ENCODE results near the gene SYS1.

Gene SYS1

DNA sequence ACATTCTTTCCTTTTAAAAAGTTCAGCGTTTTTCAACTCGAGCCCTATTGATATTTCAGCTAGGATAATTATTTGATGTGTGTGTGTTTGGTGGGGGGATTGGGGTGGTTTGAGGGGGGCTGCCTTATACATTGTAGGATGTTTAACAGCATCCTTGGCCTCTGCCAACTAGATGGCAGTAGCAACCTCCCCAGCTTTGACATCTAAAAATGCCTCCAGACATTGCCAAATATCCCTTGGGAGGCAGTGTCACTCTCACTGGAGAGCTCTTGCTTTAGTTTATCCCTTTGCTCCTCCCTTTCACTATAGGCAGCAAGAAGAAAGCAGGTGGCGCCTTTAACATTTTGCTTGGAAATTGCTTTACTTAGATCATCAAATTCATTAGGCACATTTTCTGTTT lies 29.8 kb downstream of the SYS1 start:
- DNase-seq = no peak

- no peak for DNase-seq
Measured at GRCh38 chr20:45394221-45395113, 31.5 kb downstream of the SYS1 start.

DNA sequence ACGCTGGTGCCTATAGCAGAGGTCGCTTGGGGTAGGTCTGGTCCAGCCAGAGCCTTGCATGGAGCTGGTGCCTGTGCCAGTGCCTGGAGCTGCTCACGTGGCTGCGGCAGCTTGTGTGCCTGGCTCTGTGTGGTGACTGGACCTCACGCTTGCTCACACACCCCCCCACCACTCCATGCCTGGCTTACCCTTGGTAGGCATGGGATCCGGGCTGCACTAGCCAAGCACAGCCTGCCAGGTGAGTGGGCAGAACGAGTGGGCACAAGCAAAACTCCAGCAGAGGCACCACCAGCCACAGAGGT lies 32.1 kb downstream of the SYS1 start:
- DNase-seq = no peak

- no peak for DNase-seq
Measured at GRCh38 chr20:45399018-45399417, 36.1 kb downstream of the SYS1 start.

DNA sequence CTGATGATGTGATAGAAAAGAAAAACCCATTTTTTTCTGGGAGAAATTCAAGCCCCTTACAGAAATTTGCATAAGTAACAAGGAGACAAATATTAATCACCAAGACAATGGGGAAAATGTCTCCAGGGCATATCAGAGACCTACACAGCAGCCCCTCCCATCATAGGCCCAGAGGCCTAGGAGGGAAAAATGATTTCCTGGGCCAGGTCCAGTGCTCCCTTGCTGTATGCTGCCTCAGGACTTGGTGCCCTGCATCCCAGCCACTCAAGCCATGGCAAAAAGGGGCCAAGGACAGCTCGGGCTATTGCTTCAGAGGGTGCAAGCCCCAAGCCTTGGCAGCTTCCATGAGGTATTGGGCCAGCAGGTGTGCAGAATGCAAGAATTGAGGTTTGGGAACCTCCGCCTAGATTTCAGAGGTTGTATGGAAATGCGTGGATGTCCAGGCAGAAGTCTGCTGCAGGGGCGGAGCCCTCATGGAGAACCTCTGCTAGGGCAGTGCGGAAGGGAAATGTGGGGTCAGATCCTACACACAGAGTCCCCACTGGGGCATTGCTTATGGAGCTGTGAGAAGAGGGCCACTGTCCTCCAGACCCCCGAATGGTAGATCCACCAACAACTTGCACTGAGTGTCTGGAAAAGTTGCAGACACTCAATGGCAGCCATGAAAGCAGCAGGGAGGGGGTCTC lies 37.5 kb downstream of the SYS1 start:
- no peak for DNase-seq

- no peak for DNase-seq
Measured at GRCh38 chr20:45402946-45403345, 40.0 kb downstream of the SYS1 start.

DNA sequence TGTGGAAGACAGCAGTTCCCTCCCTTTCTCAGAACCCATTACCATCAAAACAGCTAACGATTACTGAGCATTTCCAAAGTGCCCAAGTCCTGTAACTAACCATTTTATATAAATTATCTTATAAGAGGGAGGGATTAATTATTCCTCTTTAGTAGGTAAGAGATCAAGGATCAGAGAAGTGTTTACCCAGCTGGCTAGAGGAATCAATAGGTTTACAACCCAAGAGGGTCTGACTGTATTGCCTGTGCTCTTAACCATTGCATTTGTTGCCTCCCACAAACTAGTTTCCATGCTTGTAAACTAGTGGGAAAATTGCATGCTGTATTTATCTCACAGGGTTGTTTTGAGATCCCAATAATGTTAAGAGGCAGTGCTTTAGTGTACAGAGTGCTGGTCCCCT lies 41.5 kb downstream of the SYS1 start:
- DNase-seq = no peak

DNA sequence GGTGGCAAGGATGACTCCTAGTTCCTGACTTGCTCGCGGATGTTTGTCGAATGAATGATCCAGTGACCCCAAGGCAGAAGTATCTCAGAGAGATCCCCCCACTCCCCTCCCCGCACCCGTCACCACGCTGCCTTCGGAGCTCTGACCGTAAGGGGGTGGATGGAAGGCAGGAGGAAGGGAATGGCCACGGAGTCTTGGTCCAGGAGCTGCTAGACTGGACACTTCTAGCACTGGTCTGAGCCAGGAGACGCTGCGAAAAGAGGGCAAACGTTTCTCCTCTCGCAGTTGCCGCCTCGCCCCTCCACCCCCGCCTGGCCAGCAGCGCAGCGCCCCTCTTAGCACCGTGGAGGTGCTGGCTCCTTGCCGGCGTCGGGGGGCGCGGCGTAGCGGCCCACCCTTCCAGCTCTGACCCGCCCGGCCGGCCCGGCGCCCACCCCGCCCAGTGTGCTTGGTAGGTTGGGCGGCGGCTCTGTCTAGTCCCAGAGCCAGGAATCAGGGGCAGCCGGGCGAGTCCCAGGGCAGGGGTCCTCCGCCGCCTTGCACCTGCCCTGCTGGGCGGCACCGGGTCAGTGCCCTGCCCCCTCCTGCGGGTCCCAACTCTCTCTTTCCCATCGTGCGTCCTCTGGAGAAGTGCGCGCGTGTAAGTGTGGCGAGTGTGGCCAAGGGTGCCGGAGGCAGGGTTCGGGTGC lies 42.8 kb downstream of the SYS1 start:
- peak; percentile 13 for DNase-seq

- DNase-seq = peak; percentile 57
Measured at GRCh38 chr20:45406260-45407066, 43.5 kb downstream of the SYS1 start.

DNA sequence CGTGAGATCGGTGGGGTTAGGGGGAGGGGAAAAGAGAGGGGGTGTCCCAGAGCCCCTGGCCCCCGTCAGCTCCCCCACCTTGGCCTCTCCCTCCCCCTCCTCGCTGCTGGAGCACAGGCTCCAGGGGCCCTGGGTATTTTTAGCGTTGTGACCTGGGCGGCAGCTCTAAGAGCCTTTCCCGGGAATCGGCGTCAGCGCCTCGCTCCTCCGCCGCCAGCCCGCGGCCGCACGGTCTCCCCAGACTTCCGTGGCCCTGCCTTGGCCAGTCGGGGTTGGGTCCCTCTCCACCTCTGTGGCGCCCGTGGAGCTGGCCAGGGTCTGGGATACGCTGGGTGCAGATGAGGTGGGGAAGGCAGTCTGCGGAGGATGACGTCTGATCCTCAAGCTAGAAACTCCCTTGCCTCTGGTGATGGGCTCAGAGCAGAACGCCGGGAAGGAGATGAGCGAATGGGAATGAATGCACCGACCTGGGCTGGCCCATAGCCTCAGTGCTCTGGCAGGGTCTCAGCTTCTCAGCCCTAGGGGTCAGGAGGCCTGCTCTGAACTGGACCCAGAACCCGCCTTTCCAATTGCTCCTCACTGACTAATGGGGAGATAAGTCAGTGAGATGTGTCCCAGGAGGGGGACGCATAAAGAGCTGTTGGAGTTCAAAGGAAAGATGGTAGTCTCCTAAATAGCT lies 44.2 kb downstream of the SYS1 start:
- peak; percentile 18 for DNase-seq

DNA sequence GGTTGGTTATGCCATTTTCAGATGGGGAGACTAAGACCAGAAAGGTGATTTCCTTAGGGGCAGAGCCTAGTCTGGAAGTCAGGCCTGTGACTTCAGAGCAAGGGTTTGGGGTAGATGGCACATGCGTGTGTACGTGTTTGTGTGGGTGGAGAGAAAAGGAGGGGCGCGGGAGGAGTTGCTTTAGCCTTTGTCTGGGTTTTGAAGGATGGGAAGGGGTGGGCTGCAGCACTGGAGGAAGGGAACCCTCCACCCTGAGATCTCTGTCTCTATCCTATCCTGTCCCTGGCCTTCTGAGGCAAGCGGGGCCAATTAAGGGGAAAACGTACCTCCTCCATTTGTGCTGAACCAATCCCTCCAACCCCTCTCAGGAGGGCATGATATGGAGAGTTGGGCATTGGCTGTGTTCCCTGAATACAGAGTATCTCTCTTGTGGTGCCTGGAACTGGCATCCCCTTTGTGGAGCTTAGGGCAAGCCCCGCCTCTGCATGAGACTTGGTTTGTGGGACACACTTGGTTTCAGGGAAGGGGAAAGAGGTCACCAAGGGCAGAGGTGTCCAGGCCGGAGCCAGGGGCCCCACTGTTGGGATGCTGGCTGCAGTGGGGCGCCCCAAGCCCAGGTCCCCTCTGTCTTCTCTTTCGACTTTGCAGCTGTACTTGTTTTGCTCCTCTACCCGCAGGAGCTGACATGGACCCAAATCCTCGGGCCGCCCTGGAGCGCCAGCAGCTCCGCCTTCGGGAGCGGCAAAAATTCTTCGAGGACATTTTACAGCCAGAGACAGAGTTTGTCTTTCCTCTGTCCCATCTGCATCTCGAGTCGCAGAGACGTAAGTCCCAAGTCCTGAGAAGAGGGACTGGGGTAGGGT lies 45.1 kb downstream of the SYS1 start, which contains the start of gene DBNDD2:
Gene DBNDD2 (plus strand): TSS at position 507 of the 863 bp plus-strand sequence. CDS start 179 bp downstream, at position 686.
- DNase-seq = peak; percentile 18

DNA sequence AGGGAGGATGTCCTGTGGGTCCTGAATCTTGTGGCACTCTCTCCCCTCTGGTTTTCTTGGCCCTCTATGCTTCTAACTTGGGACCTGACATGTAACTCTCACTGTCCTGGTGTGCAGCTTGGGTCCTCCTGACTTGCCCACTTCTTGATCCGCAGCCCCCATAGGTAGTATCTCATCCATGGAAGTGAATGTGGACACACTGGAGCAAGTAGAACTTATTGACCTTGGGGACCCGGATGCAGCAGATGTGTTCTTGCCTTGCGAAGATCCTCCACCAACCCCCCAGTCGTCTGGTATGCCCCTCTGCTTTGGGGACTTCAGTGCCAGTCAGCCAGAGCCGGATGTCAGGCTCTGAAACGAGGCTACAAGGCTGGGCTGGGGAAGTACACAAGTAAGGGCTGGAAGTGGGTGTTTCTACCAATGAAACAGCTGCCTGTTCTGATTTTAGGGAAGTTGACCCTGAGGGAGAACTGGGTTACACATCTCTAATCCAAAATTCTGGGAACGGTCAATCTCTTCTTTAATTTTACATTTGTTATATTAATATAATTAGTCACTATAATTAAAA lies 45.8 kb downstream of the SYS1 start:
- no peak for DNase-seq

- no peak for DNase-seq
Measured at GRCh38 chr20:45409521-45410272, 46.7 kb downstream of the SYS1 start.

GRCh38 chr20:45410887-45411286 lies 47.9 kb downstream of the SYS1 start:
- no peak for DNase-seq

DNA sequence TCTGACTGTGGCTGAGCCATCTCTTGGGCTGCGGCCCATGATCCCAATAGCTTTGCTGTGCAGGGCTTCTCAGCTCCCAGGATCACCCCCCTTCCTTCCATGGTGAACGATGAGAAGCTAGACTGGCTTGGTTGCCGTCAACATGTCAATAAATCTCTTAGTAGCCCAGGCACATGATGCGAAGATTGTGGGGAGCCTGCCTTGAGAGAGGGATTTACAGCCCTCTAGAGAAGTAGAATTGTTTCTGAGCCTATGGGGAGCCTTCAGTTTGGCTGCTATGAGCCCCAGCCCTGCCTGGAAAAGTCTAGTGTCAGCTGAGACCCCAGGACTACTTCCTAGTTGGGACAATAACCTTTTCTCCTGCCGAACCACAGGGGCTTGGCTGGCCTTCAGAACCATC lies 49.7 kb downstream of the SYS1 start:
- no peak for DNase-seq

DNA sequence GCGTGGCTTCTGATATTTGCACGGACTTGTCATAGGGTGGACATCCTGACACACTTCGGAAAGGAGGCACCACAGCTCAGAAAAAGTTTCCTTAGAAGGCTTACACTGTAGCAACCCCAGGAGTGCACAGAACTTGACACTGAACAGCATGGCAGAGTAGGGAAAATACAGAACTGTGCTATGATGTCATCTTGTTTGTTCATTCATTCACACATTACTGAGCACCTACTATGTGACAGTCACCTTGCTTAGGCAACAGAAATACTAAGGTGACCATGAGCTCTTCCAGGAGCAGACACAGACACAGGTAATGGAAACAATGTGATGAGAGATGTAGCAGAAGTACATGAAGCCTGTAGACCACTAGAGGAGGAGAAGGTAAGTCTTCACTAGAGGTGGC lies 50.5 kb downstream of the SYS1 start:
- no peak for DNase-seq

DNA sequence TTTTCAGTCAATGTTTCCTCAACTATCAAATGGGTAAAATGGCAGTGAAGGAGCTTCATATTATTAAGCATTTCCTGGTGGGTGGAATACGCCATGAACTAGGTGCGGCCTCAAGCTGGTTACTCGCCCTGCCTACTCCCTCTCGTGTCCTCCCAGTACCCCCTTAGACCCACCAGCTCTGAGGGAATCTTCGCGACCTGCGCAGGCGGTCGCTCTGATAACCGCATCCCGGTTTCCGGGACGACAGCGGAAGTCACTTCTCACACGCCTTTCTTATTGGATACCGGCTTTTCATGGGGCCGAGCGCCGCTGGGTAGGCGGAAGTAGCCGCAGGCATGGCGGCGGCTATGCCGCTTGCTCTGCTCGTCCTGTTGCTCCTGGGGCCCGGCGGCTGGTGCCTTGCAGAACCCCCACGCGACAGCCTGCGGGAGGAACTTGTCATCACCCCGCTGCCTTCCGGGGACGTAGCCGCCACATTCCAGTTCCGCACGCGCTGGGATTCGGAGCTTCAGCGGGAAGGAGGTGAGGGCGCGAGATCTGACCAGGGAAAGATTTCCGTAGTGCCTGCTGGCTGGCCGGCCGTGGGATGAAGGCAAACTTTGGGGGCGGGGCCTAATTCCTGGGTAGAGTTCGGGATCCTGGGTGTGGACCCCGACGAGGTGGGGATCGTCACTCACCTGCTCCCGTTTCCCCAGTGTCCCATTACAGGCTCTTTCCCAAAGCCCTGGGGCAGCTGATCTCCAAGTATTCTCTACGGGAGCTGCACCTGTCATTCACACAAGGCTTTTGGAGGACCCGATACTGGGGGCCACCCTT lies 53.1 kb downstream of the SYS1 start, which contains the start of gene PIGT:
Gene PIGT (plus strand): TSS at position 320 of the 816 bp plus-strand sequence. CDS start 16 bp downstream, at position 336.
- DNase-seq = peak; percentile 91

- DNase-seq = no peak
Measured at GRCh38 chr20:45416917-45417316, 54.0 kb downstream of the SYS1 start.

Measured in activated CD4-positive, alpha-beta T cell treated with anti-CD3 and anti-CD28 coated beads for 48 hours (primary cell).